Right lobe of liver (tissue), 6 donors: Measurements from ENCODE around the gene NAV1. TPM values are rescaled to one million over a fixed set of nuclear protein-coding genes. Genes with fewer than 3 reads are reported as not detected.

Experiments used
- ATAC-seq, 4 donors: fragments of 200-7000 bp; cut with Tn5 transposase; one replicate each; pipeline ENCODE4 v1.9.1; 2020; ENCODE audit warnings: mild to moderate bottlenecking in 4 of 4, moderate library complexity in 4 of 4
- DNase-seq, 3 donors: peaks; one replicate each; pipeline ENCODE4 v3.0.0-alpha.2; 2020
- H3K27ac ChIP-seq, 3 donors: fragments of 200-600 bp; one replicate each; pipeline ENCODE4 v1.8.0; 2022
- H3K27me3 ChIP-seq, 2 donors: fragments of 200-600 bp; one replicate each; pipeline ENCODE4 v1.8.0; 2022
- H3K36me3 ChIP-seq, 4 donors: fragments of 200-600 bp; sonication (generic) in 1 of 4; one replicate each; pipeline versions ENCODE4 v1.5.1 to v1.8.0; 2017 to 2022; ENCODE audit warnings: control low read depth in 1 of 4
- H3K4me1 ChIP-seq, 4 donors: fragments of 200-600 bp; sonication (generic) in 1 of 4; one replicate each; pipeline versions ENCODE4 v1.5.1 to v1.8.0; 2017 to 2022; ENCODE audit warnings: control low read depth in 1 of 4
- H3K4me3 ChIP-seq, 3 donors: fragments of 200-600 bp; one replicate each; pipeline ENCODE4 v1.8.0; 2022
- H3K9me3 ChIP-seq, 4 donors: fragments of 200-600 bp; sonication (generic) in 1 of 4; one replicate each; pipeline versions ENCODE4 v1.5.1 to v1.8.0; 2017 to 2022; ENCODE audit warnings: control low read depth in 1 of 4
- POLR2A ChIP-seq: fragments of 450-650 bp; IDR thresholded peaks from one replicate; pipeline ENCODE4 v1.6.1; 2017; ENCODE audit warnings: antibody characterized with exemption, mild to moderate bottlenecking
- WGBS: methylation state at CpG from one replicate; pipeline ENCODE4 v1.1.6; 2018; ENCODE audit warnings: low coverage, low lambda C conversion rate; ENCODE audit not compliant: insufficient coverage; ENCODE audit errors: missing lambda C conversion rate; 5-methylcytosine and 5-hydroxymethylcytosine counted together
- intact Hi-C, 2 donors: fragments of 100-400 bp; cut with DNase I; formaldehyde crosslinking; loops; one replicate each; pipeline versions ENCODE4 v1.11.2 to v1.14.1; 2022
- total RNA-seq, 6 experiments: library from RNA; depleted of rRNA in 2 of 6; stranded (reverse); fragments of >200 nt in 2 of 6; fragmentation: NEBNext Ultra II Directional in 3 of 6; extraction: Animal tissue kit (Norgen Biotek cat#: 25700) in 3 of 6; gene quantifications; one replicate each; pipeline versions ENCODE4 v1.1.0 to v1.2.4, GENCODE V29; 2016 to 2023
- TF ChIP-seq, protein P1 (sequence below), 4 donors: fragments of 200-600 bp in 3 of 4; fragments of 450-650 bp in 1 of 4; IDR thresholded peaks; one replicate each; pipeline versions ENCODE4 v1.5.1 to v1.8.0; 2016 to 2022; ENCODE audit warnings: antibody characterized with exemption in 4 of 4, mild to moderate bottlenecking in 2 of 4
- donor health status: DM: no; HTN: yes; CAD: no.
- donor health status: DM: no; HTN: no; CAD: no.
- donor health status: DM: no; HTN: no; CAD: no.
- donor health status: DM: no; HTN: yes; CAD: no.
- donor health status: DM: no; HTN: yes; CAD: no.

The NAV1 gene
- total RNA-seq, 6 experiments from 2014 or later = 2.1 to 7.4 (median 3.7) TPM

DNA sequence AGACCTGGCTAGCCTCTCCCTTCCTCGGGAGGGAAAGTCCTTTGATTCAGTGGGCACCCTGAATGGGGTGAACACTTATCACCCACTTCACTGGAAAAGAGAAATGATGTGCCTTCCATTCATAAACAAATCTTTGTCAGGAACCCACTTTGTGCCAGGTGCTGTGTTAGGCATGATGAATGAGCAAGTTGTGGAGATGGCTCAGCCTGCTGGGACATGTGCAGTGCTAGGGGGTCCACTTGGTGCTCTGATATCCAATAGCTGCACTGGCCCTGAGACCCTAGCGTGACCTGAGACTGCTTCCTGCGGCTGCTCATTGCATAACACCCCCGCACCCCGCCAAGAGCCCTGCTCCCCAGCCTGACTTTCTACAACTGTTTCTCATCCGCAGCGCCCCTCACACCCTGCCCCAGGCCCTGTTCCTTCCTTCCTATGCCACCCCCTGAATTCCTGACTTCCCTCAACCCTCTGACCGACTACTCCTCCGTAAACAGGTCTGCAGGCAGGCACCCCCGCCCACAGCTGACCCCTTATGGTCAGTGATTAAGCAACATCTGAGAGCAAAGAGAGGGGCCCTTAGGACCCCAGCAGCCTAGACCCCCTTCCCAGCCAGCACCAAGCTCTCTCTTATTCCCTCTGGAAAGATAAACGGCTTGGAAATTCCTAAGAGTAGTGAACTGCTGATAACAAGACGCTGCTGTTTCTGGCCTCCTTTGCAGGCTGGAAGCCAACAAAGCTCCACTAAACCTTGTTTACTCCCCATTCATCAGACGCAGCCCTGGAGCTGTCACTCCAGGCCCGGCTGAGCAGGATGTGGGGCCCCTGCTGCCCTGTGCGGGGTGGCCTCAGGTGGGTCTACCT lies 44.9 kb upstream of the NAV1 start:
- intact Hi-C loops = no loop called here
- peak in 3 of 4 donors; percentile 9 to 35 (median 15) for ATAC-seq
- DNase-seq = no peak
- H3K4me3 ChIP-seq = no peak overlapping the region
- no peaks in the 10 kb centered on the region for H3K27me3 ChIP-seq
- H3K9me3 ChIP-seq = no peaks in the 10 kb centered on the region
- peak overlapping the region in 2 of 3 donors; percentile 27 to 79 for H3K27ac ChIP-seq
- peaks cover 0 to 79% (median 25%) of the 10 kb centered on the region in 4 donors for H3K4me1 ChIP-seq
- WGBS = 30% methylated on average over 13 of the region's 15 CpGs
- peaks cover 0 to 16% (median 6%) of the 10 kb centered on the region in 4 donors for H3K36me3 ChIP-seq
- no peak for TF ChIP-seq POLR2A
- TF ChIP-seq, protein P1, sequence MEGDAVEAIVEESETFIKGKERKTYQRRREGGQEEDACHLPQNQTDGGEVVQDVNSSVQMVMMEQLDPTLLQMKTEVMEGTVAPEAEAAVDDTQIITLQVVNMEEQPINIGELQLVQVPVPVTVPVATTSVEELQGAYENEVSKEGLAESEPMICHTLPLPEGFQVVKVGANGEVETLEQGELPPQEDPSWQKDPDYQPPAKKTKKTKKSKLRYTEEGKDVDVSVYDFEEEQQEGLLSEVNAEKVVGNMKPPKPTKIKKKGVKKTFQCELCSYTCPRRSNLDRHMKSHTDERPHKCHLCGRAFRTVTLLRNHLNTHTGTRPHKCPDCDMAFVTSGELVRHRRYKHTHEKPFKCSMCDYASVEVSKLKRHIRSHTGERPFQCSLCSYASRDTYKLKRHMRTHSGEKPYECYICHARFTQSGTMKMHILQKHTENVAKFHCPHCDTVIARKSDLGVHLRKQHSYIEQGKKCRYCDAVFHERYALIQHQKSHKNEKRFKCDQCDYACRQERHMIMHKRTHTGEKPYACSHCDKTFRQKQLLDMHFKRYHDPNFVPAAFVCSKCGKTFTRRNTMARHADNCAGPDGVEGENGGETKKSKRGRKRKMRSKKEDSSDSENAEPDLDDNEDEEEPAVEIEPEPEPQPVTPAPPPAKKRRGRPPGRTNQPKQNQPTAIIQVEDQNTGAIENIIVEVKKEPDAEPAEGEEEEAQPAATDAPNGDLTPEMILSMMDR (IDR thresholded peaks at IDR 0.05) = no peak

GRCh38 chr1:201495551-201496295 lies 43.2 kb upstream of the NAV1 start:
- TF ChIP-seq, protein P1 (IDR thresholded peaks at IDR 0.05) = no peak
- no peak for TF ChIP-seq POLR2A
- Histone ChIP-seq H3K36me3 (peaks cover 0 to 16% (median 6%) of the 10 kb centered on the region in 4 donors), H3K9me3 (no peaks in the 10 kb centered on the region), H3K27me3 (no peaks in the 10 kb centered on the region), H3K27ac (peak overlapping the region; percentile 28 to 79 (median 72)), H3K4me3 (no peak overlapping the region), H3K4me1 (peaks cover 0 to 79% (median 30%) of the 10 kb centered on the region in 4 donors)
- 33% methylated on average over 10 of the region's 11 CpGs for WGBS
- intact Hi-C loops = no loop called here
- DNase-seq = peak in 2 of 3 donors; percentile 77 to 88
- ATAC-seq = peak; percentile 48 to 77 (median 61)

- peaks cover 0 to 83% (median 33%) of the 10 kb centered on the region in 4 donors for H3K4me1 ChIP-seq
- DNase-seq (no peak), ATAC-seq (no peak)
- no peaks in the 10 kb centered on the region for H3K27me3 ChIP-seq
- intact Hi-C loops = no loop called here
- 73% methylated on average over 8 of the region's 8 CpGs for WGBS
- H3K9me3 ChIP-seq = no peaks in the 10 kb centered on the region
- TF ChIP-seq POLR2A = no peak
- TF ChIP-seq, protein P1 (IDR thresholded peaks at IDR 0.05) = no peak
- H3K4me3 ChIP-seq = no peak overlapping the region
- peaks cover 0 to 16% (median 6%) of the 10 kb centered on the region in 4 donors for H3K36me3 ChIP-seq
- H3K27ac ChIP-seq = peak overlapping the region; percentile 14 to 79 (median 72)
Observed at GRCh38 chr1:201496296-201496690, 42.6 kb upstream of the NAV1 start.

- TF ChIP-seq POLR2A = no peak
- TF ChIP-seq, protein P1 (IDR thresholded peaks at IDR 0.05) = no peak
- intact Hi-C loops = no loop called here
- 84% methylated on average over 11 of the region's 16 CpGs for WGBS
- H3K27me3 ChIP-seq = no peaks in the 10 kb centered on the region
- H3K9me3 ChIP-seq = no peaks in the 10 kb centered on the region
- peaks cover 0 to 96% (median 39%) of the 10 kb centered on the region in 4 donors for H3K4me1 ChIP-seq
- H3K4me3 ChIP-seq = no peak overlapping the region
- peak overlapping the region in 2 of 3 donors; percentile 4 to 79 for H3K27ac ChIP-seq
- DNase-seq (no peak), ATAC-seq (no peak)
- H3K36me3 ChIP-seq = peaks cover 0 to 16% (median 6%) of the 10 kb centered on the region in 4 donors
Observed at GRCh38 chr1:201497935-201498509, 40.9 kb upstream of the NAV1 start.
